GM10847 (cell line): ENCODE results near the gene MASP1.

Source experiments
- POLR2A ChIP-seq: IDR thresholded peaks from 2 replicates; pipeline ENCODE4 v1.6.1; 2011; ENCODE audit not compliant: insufficient read length; ENCODE audit errors: extremely low read depth

The MASP1 gene

GRCh38 chr3:187286467-187287059, 5.0 kb downstream of the MASP1 start:
- TF ChIP-seq POLR2A, result no peak

DNA sequence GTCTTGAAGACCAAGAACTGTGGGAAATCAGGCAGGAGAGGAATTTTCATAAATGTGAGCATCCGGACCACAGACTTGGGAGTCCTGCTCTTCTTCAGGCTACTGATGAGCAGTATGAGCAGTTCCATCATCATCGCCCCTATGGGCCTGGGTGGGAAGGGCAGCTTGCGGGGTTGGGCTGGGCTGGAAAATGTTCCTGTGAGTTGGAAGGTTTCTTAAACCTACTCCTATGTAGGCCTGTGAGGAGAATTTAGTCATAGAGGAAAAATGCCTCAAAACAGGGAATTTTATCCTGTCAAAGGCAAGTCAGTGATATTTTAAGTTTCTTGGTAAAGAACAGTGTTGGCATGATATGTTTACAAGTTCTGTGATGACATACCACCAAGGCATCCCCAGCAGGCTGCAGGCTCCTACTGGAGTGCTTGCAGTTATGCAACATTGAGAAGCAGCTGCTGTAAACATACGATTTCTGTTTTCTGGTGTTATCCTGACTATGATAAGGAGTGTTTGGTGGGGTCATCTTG, 10.3 kb downstream of the MASP1 start:
- TF ChIP-seq POLR2A, result no peak

GRCh38 chr3:187280644-187281043, 10.9 kb downstream of the MASP1 start:
- TF ChIP-seq POLR2A, result no peak

DNA sequence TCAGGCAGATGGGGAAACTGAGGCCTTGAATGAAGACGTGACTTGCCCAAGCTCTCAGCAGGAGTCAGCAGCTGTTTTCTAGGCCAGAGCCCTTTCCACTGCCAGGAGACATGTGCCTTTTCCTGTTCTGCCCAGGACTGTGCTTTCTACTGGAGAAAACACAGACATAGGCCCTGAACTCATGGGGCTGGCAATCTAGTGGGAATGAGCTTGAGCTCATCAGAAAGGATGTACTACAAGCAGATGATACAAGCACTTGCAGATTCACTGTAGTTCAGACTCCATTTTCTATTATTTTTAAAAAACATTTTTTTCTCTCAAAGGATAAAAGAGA, 14.4 kb downstream of the MASP1 start:
- TF ChIP-seq POLR2A, result no peak

GRCh38 chr3:187276397-187277128, 15.0 kb downstream of the MASP1 start:
- no peak for TF ChIP-seq POLR2A

- no peak for TF ChIP-seq POLR2A
Observed at GRCh38 chr3:187274977-187275338, 16.6 kb downstream of the MASP1 start.

DNA sequence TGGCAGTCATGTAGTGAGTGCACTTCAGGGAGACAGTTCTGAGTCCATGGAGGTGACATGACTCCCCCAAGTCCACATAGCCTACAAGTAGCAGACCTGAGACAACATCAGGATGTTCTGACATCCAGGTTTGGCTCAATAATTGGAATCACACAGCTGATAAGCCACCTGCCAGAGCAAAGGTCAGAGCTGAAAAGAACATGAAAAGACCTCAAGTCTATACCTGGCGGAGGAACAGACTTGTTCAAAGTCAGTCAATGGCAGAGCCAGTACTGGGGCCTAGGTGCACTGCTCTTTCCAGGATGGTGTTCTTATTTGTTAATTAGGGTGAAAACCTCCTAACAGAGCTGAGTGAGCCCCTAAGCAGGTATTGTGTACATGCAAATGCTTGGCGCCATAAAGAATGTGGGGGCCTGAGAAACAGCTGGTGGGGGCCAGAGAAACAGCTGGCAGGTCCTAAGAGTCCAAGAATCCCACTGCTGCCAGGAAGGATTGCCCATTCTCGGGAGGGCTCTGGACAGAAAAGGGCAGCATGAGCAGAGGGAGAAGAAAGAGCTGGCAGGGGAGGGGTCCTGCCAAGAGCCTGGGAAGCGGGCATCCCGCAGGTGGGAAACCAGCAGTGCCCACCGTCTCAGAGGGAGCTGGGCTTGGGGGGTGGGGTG, 17.1 kb downstream of the MASP1 start:
- TF ChIP-seq POLR2A, result no peak

- no peak for TF ChIP-seq POLR2A
Observed at GRCh38 chr3:187271582-187271981, 20.0 kb downstream of the MASP1 start.

DNA sequence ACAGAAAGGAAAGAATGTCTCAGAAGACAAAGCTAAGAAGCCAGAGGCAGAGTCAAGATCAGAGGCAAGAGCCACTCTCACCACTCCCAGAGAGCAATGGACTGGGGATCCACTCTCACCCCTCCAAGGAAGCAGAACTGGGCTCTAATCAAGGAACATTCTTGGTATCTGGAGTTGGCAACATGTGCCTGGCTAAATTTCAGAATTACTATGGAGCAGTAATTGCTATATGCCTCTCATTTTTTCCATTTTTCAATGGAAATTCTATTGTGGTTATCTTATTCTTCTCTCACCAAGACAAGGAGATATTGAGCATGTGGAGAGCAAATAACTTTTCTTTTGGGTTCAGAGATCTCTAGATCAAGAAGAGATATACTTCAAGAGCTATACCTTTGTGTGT, 22.1 kb downstream of the MASP1 start:
- no peak for TF ChIP-seq POLR2A

DNA sequence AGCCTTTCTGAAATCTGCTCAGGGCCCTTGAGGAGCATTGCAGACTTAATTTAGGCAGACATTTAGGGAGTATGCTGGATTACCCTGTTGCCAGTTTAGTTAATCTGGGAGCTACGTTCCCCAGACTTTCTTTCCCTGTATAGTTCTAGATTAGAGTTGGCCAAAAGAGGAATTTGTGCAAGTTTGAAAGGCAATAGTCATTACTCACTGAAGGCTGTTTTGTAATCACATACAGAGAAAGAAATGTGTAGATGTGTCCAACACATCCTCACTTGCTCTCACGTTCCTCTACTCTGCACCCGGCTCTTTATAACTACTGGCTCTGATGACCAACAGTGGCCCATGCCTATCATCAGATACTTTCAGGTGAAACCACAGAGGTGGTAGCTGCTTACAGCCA, 24.2 kb downstream of the MASP1 start:
- no peak for TF ChIP-seq POLR2A

GRCh38 chr3:187266691-187267090, 24.8 kb downstream of the MASP1 start:
- no peak for TF ChIP-seq POLR2A

DNA sequence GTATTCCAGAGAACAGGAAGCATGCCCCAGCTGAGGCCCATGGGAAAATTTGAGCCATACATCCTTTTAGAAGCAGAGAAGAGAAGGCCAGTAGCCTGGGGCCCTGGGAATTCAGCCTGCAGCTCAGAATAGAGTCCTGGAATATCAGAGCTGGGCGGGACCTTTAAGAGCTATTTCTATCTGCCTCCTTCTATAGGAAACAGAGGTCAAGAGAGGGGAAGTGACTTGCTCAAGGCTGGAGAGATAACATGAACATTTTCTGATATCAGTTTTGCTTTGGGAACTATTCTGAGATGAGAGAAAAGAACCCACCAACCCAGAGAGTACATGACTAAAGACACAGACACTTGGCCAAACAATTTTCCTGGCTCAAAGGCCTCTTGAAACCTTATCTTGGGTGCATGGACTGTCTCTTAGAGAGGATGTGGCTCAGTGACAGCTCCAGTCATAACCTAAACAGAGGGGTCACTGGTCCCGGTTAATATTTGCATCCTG, 26.0 kb downstream of the MASP1 start:
- no peak for TF ChIP-seq POLR2A

GRCh38 chr3:187264911-187265310, 26.6 kb downstream of the MASP1 start:
- TF ChIP-seq POLR2A, result no peak

- TF ChIP-seq POLR2A, result no peak
Observed at GRCh38 chr3:187264021-187264420, 27.5 kb downstream of the MASP1 start.

GRCh38 chr3:187263270-187263669, 28.3 kb downstream of the MASP1 start:
- no peak for TF ChIP-seq POLR2A

GRCh38 chr3:187262360-187262759, 29.2 kb downstream of the MASP1 start:
- TF ChIP-seq POLR2A, result no peak

DNA sequence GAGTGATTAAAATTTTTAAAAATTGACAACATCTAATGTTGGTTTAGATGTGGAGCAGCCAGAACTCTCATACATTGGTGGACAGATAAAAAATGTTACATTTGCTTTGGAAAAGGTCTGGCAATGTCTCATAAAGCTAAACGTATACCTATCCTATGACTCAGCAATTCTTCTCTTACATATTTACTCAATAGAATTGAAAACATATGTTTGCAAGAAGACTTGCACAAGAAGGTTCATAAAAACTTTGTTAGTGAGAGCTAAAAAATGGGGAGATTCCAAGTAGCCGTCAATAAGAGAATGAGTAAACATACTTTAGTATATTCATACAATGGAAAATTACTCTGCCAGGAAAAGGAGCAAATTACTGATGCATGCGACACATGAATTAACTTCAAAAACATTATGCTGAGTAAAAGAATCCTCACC, 30.0 kb downstream of the MASP1 start:
- TF ChIP-seq POLR2A, result no peak

- no peak for TF ChIP-seq POLR2A
Observed at GRCh38 chr3:187259171-187259570, 32.4 kb downstream of the MASP1 start.
